ENCODE results near the gene PRSS57. TPM values are rescaled to one million over a fixed set of nuclear protein-coding genes. Genes with fewer than 3 reads are reported as not detected.

The PRSS57 gene
- total and polyA plus RNA-seq, 2 of the 13 experiments (the other 11 are each of a cell fraction or from before 2014, with no cell fraction given) = 0.12 TPM; not detected in 1

- TF ChIP-seq E2F2 (CRISPR knock-in tag; IDR thresholded peaks at IDR 0.05; ENCODE audit: borderline replicate concordance) (no peak), ZSCAN9 (CRISPR knock-in tag; IDR thresholded peaks at IDR 0.05; ENCODE audit: borderline replicate concordance) (no peak), ZBTB37 (CRISPR knock-in tag; IDR thresholded peaks at IDR 0.05) (no peak), NKX3-1 (CRISPR knock-in tag; IDR thresholded peaks at IDR 0.05) (no peak), ZNF75D (CRISPR knock-in tag; IDR thresholded peaks at IDR 0.05; ENCODE audit: borderline replicate concordance) (no peak), REST (IDR thresholded peaks at IDR 0.05; ENCODE audit: borderline replicate concordance in 1 of 2, low read depth in 1 of 2, low read length in 2 of 2) (no peak; a peak in 1 of 4 replicates), KLF9 (CRISPR knock-in tag; IDR thresholded peaks at IDR 0.05; ENCODE audit: low read depth) (no peak), MIER3 (CRISPR knock-in tag; IDR thresholded peaks at IDR 0.05; ENCODE audit: borderline replicate concordance) (no peak), ZNF468 (CRISPR knock-in tag; IDR thresholded peaks at IDR 0.05) (no peak), HMGXB3 (CRISPR knock-in tag; IDR thresholded peaks at IDR 0.05; ENCODE audit: borderline replicate concordance) (no peak), ZNF784 (CRISPR knock-in tag; IDR thresholded peaks at IDR 0.05; ENCODE audit: borderline replicate concordance) (0 out of 2 replicates have a peak, but pooled peaks have one; percentile 95), FOXA1 (IDR thresholded peaks at IDR 0.05) (no peak), FOXA1 (CRISPR knock-in tag; IDR thresholded peaks at IDR 0.05) (no peak), CSRNP1 (CRISPR knock-in tag; IDR thresholded peaks at IDR 0.05) (no peak)
These were observed 15.6 kb downstream of the PRSS57 start (continued) for GRCh38 chr19:679418-680286.

Data from HepG2 (cell line).